DOHH2 (cell line): ENCODE data around the gene RIMBP2.

Source experiments
- EZH2phosphoT487 ChIP-seq: fragments of 200-600 bp; sonication (generic); IDR thresholded peaks from 2 replicates; pipeline ENCODE4 v1.6.1; 2017; ENCODE audit warnings: borderline replicate concordance, mild to moderate bottlenecking, antibody characterized with exemption, low read length, moderate library complexity, mixed read lengths
- TF ChIP-seq, protein P1 (sequence below): fragments of 200-600 bp; sonication (generic); IDR thresholded peaks from one replicate; pipeline ENCODE4 v1.5.1; 2014; ENCODE audit warnings: antibody characterized with exemption, mild to moderate bottlenecking, low read depth, low read length; ENCODE audit not compliant: poor library complexity, severe bottlenecking

DNA sequence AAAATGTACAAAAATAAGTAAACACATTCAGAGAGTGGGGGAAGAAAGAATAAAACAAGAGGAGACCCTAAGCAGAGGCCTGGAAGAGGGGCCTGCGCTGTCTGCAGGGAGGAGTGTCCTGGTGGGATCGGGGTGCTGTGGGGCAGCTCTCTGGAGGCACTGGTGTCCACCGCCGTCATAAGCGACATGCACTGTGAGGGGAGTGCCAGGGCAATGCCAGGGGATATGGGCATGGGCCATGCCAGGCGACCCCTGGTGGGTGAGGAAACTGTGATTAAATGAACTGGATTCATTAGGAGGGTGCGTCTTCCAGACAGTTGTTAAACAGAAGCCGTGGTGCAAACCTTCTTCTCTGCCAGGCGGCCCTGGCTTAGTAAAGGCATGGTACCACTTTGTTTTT is 261.8 kb downstream of the RIMBP2 start:
- TF ChIP-seq, protein P1, sequence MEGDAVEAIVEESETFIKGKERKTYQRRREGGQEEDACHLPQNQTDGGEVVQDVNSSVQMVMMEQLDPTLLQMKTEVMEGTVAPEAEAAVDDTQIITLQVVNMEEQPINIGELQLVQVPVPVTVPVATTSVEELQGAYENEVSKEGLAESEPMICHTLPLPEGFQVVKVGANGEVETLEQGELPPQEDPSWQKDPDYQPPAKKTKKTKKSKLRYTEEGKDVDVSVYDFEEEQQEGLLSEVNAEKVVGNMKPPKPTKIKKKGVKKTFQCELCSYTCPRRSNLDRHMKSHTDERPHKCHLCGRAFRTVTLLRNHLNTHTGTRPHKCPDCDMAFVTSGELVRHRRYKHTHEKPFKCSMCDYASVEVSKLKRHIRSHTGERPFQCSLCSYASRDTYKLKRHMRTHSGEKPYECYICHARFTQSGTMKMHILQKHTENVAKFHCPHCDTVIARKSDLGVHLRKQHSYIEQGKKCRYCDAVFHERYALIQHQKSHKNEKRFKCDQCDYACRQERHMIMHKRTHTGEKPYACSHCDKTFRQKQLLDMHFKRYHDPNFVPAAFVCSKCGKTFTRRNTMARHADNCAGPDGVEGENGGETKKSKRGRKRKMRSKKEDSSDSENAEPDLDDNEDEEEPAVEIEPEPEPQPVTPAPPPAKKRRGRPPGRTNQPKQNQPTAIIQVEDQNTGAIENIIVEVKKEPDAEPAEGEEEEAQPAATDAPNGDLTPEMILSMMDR: no peak
- TF ChIP-seq EZH2phosphoT487: no peak
